K562 (cell line): ENCODE results near the gene GP1BB. TPM values are rescaled to one million over a fixed set of nuclear protein-coding genes. Genes with fewer than 3 reads are reported as not detected.

Source experiments
- AFF1 ChIP-seq, 2 experiments: fragments of 450-650 bp; IDR thresholded peaks; 2 replicates each; pipeline ENCODE4 v1.6.1; 2018; ENCODE audit warnings: mild to moderate bottlenecking in 2 of 2, low read depth in 1 of 2; ENCODE audit not compliant: partially characterized antibody in 2 of 2
- ARID1B ChIP-seq: fragments of 450-650 bp; IDR thresholded peaks from 2 replicates; pipeline ENCODE4 v1.6.1; 2016; ENCODE audit warnings: antibody characterized with exemption, mild to moderate bottlenecking, inconsistent platforms
- KLF6 ChIP-seq: fragments of 250-450 bp; sonication (Bioruptor Pico); IDR thresholded peaks from 2 replicates; pipeline ENCODE4 v1.4.0; 2020; ENCODE audit warnings: mild to moderate bottlenecking, moderate library complexity, borderline replicate concordance
- LARP7 ChIP-seq: fragments of 450-650 bp; IDR thresholded peaks from 2 replicates; pipeline ENCODE4 v1.6.1; 2016
- PHF8 ChIP-seq: fragments of 200-600 bp; sonication (generic); IDR thresholded peaks from 2 replicates; pipeline ENCODE4 v1.6.1; 2012; ENCODE audit warnings: mixed run types, mild to moderate bottlenecking, inconsistent platforms, low read length, moderate library complexity, borderline replicate concordance
- SRSF1 ChIP-seq: fragments of 200-400 bp; formaldehyde crosslinking; IDR thresholded peaks from 2 replicates; pipeline ENCODE4 v1.6.1; 2017; ENCODE audit warnings: mild to moderate bottlenecking, low read depth, low read length, moderate library complexity
- XRCC5 ChIP-seq: fragments of 200-400 bp; formaldehyde crosslinking; IDR thresholded peaks from 2 replicates; pipeline ENCODE4 v1.6.1; 2017; ENCODE audit warnings: low read depth, mild to moderate bottlenecking, low read length
- ZBTB11 ChIP-seq, 3 experiments: fragments of 200-800 bp in 1 of 3; fragments of 250-450 bp in 1 of 3; fragments of 450-650 bp in 1 of 3; sonication (Bioruptor Pico) in 1 of 3; sonication (Bioruptor generic) in 1 of 3; formaldehyde crosslinking in 1 of 3; IDR thresholded peaks; 2 replicates each; pipeline versions ENCODE4 v1.6.1 to v1.8.0; 2016 to 2022; ENCODE audit warnings: mild to moderate bottlenecking in 2 of 3, missing genetic modification characterization in 2 of 3, missing compliant biosample characterization in 1 of 3, moderate library complexity in 1 of 3
- ZNF165 ChIP-seq: fragments of 250-450 bp; sonication (Bioruptor Pico); IDR thresholded peaks from 2 replicates; pipeline ENCODE4 v1.4.0; 2020; ENCODE audit warnings: borderline replicate concordance
- ZNF212 ChIP-seq: fragments of 450-650 bp; formaldehyde crosslinking; IDR thresholded peaks from 2 replicates; pipeline ENCODE4 v1.4.0; 2020; ENCODE audit warnings: mild to moderate bottlenecking
- ZNF217 ChIP-seq: sonication (generic); formaldehyde crosslinking; IDR thresholded peaks from 2 replicates; pipeline ENCODE4 v1.8.0; 2022; ENCODE audit warnings: mild to moderate bottlenecking, missing genetic modification reagents
- ZNF512 ChIP-seq: IDR thresholded peaks from 2 replicates; pipeline ENCODE4 v1.6.1; 2016; ENCODE audit warnings: missing genetic modification characterization, missing compliant biosample characterization
- ZNF766 ChIP-seq: fragments of 200-800 bp; sonication (Bioruptor generic); conservative IDR thresholded peaks from 2 replicates; pipeline ENCODE4 v1.6.1; 2016; ENCODE audit warnings: missing genetic modification characterization, missing compliant biosample characterization
- polyA plus RNA-seq, 8 experiments: library from polyadenylated mRNA; depleted of rRNA in 4 of 8; stranded (reverse) in 5 of 8; unstranded in 3 of 8; fragments of >200 nt; fragmentation: Nextera tagmentation in 2 of 8; fragmentation: Illumina TruSeq in 1 of 8; extraction: Ambion mirVana in 2 of 8; extraction: Trizol in 1 of 8; gene quantifications; 2 replicates each; pipeline versions ENCODE4 v1.2.1 to v1.2.3, GENCODE V29; 2011 to 2014; ENCODE audit warnings: inconsistent platforms in 1 of 8, missing spikeins in 1 of 8
- total RNA-seq, 7 experiments: library from RNA; depleted of rRNA in 6 of 7; stranded (reverse); fragments of >200 nt in 6 of 7; fragmentation: Illumina TruSeq in 2 of 7; extraction: Trizol in 2 of 7; gene quantifications; 2 replicates each; pipeline versions ENCODE4 v1.2.1 to v1.2.3, GENCODE V29; 2011 to 2021; ENCODE audit warnings: low replicate concordance in 1 of 7

GP1BB gene
- total and polyA plus RNA-seq, 9 of the 15 experiments (the other 6 are each of a cell fraction or from before 2014, with no cell fraction given) = 0.69 to 162 (median 2.8) TPM

- TF ChIP-seq ZBTB11 (CRISPR knock-in tag; IDR thresholded peaks at IDR 0.05) = no peak
- TF ChIP-seq PHF8 = no peak
- no peak for TF ChIP-seq ZNF766 (CRISPR knock-in tag)
- no peak for TF ChIP-seq ARID1B
- TF ChIP-seq XRCC5 = no peak
- TF ChIP-seq LARP7 = peak; percentile 43; the same call in 1 of the 2 replicates
- no peak for TF ChIP-seq KLF6 (CRISPR knock-in tag)
- no peak for TF ChIP-seq ZNF165 (CRISPR knock-in tag)
- TF ChIP-seq ZNF217 (CRISPR knock-in tag) = no peak
- no peak for TF ChIP-seq AFF1 (IDR thresholded peaks at IDR 0.05; ENCODE audit: low read depth in 1 of 2, partially characterized antibody in 2 of 2)
- no peak for TF ChIP-seq ZNF512
- TF ChIP-seq ZNF212 (CRISPR knock-in tag) = no peak
- TF ChIP-seq SRSF1 = no peak
These were observed 9.6 kb upstream of the GP1BB start (continued) for GRCh38 chr22:19713650-19714311.
